ENCODE data around the gene PPIH. TPM values are rescaled to one million over a fixed set of nuclear protein-coding genes. Genes with fewer than 3 reads are reported as not detected.
"Not testable (repeated sequence)": the region's sequence is repeated elsewhere in the genome, so short reads cannot be mapped to it uniquely, and the experiment has no call there.

PPIH gene
- polyA plus RNA-seq, 3 donors, result 28.1 to 31.0 (median 28.8) TPM

GRCh38 chr1:42723511-42723910 is 65.3 kb downstream of the PPIH start:
- intact Hi-C loops (cut with micrococcal nuclease), result no loop called here
- H3K4me1 Mint-ChIP-seq, result no peaks in the 10 kb centered on the region

DNA sequence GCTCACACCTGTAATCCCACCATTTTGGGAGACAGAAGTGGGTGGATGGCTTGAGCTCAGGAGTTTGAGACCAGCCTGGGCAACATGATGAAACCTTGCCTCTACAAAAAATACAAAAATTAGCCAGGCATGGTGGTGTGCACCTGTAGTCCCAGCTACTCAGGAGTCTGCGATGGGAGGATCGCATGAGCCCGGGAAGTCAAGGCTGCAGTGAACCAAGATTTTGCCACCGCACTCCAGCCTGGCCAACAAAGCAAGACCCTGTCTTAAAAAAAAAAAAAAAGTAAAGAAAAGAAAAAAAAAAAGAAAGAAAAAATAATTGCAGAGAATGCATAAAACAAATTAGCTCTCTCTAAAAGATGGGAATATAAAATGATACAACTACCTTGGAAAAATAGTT is 67.6 kb downstream of the PPIH start:
- H3K9me3 Mint-ChIP-seq; H3K79me2 ChIP-seq (ENCODE audit: insufficient read depth, low read length); H3K36me3 ChIP-seq (replicated peaks in 1 of 2; ENCODE audit: control insufficient read depth in 1 of 2, insufficient read depth in 2 of 2, low read length in 2 of 2); H3K9me3 ChIP-seq (replicated peaks in 1 of 2; ENCODE audit: control insufficient read depth in 1 of 2, insufficient read depth in 1 of 2, low read length in 2 of 2); H3K27ac ChIP-seq (ENCODE audit: low read depth in 1 of 2, low read length in 2 of 2); H3K36me3 Mint-ChIP-seq; H3K27ac Mint-ChIP-seq; DNase-seq; H2AFZ ChIP-seq (ENCODE audit: insufficient read depth, low read depth, low read length, poor library complexity, severe bottlenecking); H3K27me3 ChIP-seq (ENCODE audit: control insufficient read depth in 2 of 2, insufficient read depth in 2 of 2, low read length in 2 of 2); H3K9ac ChIP-seq (ENCODE audit: insufficient read depth, low read length, poor library complexity, severe bottlenecking); H4K20me1 ChIP-seq (ENCODE audit: insufficient read depth, low read length); H3K4me3 Mint-ChIP-seq; H3K4me2 ChIP-seq (replicated peaks; ENCODE audit: extremely low read depth, low read length, poor library complexity, severe bottlenecking); H3K4me3 ChIP-seq (replicated peaks in 1 of 3; ENCODE audit: low read depth in 2 of 3, low read length in 3 of 3); intact Hi-C loops (cut with micrococcal nuclease); H3K4me1 ChIP-seq (ENCODE audit: control insufficient read depth in 1 of 2, insufficient read depth in 2 of 2, low read length in 2 of 2); H3K4me1 Mint-ChIP-seq; H3K27me3 Mint-ChIP-seq (ENCODE audit: low read depth in 3 of 3): not testable (repeated sequence)
- no CpG with 5 or more reads among the region's 4 CpGs for WGBS (ENCODE audit: insufficient coverage)

More at GRCh38 chr1:42723511-42723910, 65.3 kb downstream of the PPIH start:
- no peak overlapping the region for H2AFZ ChIP-seq (ENCODE audit: insufficient read depth, low read depth, low read length, poor library complexity, severe bottlenecking)
- Mint-ChIP-seq H3K9me3 (peaks cover 0 to 3% (median 1%) of the 10 kb centered on the region in 7 donors), H3K27ac (no peak overlapping the region), H3K27me3 (ENCODE audit: low read depth in 3 of 3) (peaks cover 0 to 6% (median 0%) of the 10 kb centered on the region in 3 donors), H3K36me3 (peaks cover under 1 to 4% of the 10 kb centered on the region in 2 donors), H3K4me3 (no peak overlapping the region)
- H3K9ac ChIP-seq (ENCODE audit: insufficient read depth, low read length, poor library complexity, severe bottlenecking), result no peak overlapping the region
- H3K9me3 ChIP-seq (replicated peaks in 1 of 2; ENCODE audit: control insufficient read depth in 1 of 2, insufficient read depth in 1 of 2, low read length in 2 of 2), result no peaks in the 10 kb centered on the region
- no peaks in the 10 kb centered on the region for H3K27me3 ChIP-seq (ENCODE audit: control insufficient read depth in 2 of 2, insufficient read depth in 2 of 2, low read length in 2 of 2)
- no peak overlapping the region for H3K27ac ChIP-seq (ENCODE audit: low read depth in 1 of 2, low read length in 2 of 2)
- WGBS (ENCODE audit: insufficient coverage), result 100% methylated on average over 1 of the region's 6 CpGs
- no peak for DNase-seq
- H3K36me3 ChIP-seq (replicated peaks in 1 of 2; ENCODE audit: control insufficient read depth in 1 of 2, insufficient read depth in 2 of 2, low read length in 2 of 2), result peaks cover 0 to 5% of the 10 kb centered on the region in 2 donors
- no peaks in the 10 kb centered on the region for H3K79me2 ChIP-seq (ENCODE audit: insufficient read depth, low read length)
- no peaks in the 10 kb centered on the region for H4K20me1 ChIP-seq (ENCODE audit: insufficient read depth, low read length)
- H3K4me1 ChIP-seq (ENCODE audit: control insufficient read depth in 1 of 2, insufficient read depth in 2 of 2, low read length in 2 of 2), result no peaks in the 10 kb centered on the region
- H3K4me3 ChIP-seq (replicated peaks in 1 of 3; ENCODE audit: low read depth in 2 of 3, low read length in 3 of 3), result no peak overlapping the region
- TF ChIP-seq, protein P1, sequence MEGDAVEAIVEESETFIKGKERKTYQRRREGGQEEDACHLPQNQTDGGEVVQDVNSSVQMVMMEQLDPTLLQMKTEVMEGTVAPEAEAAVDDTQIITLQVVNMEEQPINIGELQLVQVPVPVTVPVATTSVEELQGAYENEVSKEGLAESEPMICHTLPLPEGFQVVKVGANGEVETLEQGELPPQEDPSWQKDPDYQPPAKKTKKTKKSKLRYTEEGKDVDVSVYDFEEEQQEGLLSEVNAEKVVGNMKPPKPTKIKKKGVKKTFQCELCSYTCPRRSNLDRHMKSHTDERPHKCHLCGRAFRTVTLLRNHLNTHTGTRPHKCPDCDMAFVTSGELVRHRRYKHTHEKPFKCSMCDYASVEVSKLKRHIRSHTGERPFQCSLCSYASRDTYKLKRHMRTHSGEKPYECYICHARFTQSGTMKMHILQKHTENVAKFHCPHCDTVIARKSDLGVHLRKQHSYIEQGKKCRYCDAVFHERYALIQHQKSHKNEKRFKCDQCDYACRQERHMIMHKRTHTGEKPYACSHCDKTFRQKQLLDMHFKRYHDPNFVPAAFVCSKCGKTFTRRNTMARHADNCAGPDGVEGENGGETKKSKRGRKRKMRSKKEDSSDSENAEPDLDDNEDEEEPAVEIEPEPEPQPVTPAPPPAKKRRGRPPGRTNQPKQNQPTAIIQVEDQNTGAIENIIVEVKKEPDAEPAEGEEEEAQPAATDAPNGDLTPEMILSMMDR (IDR thresholded peaks at IDR 0.05), result no peak
- H3K4me2 ChIP-seq (replicated peaks; ENCODE audit: extremely low read depth, low read length, poor library complexity, severe bottlenecking), result no peak overlapping the region

Other genes with a start within 250 kb of the PPIH start
- gene ZMYND12, start 202.4 kb upstream of the PPIH start, polyA plus RNA-seq, result 1 to 10 TPM in 2 of 3 donors, under 1 TPM in 1; 0.76 to 1.3 (median 1.2) TPM
- 100 to 1,000 TPM in 2 of 3 donors, 10 to 100 TPM in 1; 43.2 to 182 (median 176) TPM for gene PPCS, start 201.9 kb upstream of the PPIH start, polyA plus RNA-seq
- 1 to 10 TPM in 2 of 3 donors, under 1 TPM in 1; 0.95 to 1.5 (median 1.2) TPM for gene CCDC30, start 195.1 kb upstream of the PPIH start, polyA plus RNA-seq
- 100 to 1,000 TPM in 1 of 3 donors, 10 to 100 TPM in 2; 65.7 to 301 (median 70.2) TPM for gene YBX1, start 24.0 kb downstream of the PPIH start, polyA plus RNA-seq
- gene CLDN19, start 81.8 kb downstream of the PPIH start, polyA plus RNA-seq, result not detected
- gene P3H1, start 108.6 kb downstream of the PPIH start, polyA plus RNA-seq, result 10 to 100 TPM; 16.8 to 56.9 (median 16.9) TPM
- gene C1orf50, start 108.8 kb downstream of the PPIH start, polyA plus RNA-seq, result 1 to 10 TPM; 3.7 to 9.2 (median 4.3) TPM
- under 1 TPM in 1 of 3 donors, not detected in 2; 0.07 TPM for gene TMEM269, start 126.6 kb downstream of the PPIH start, polyA plus RNA-seq
- 10 to 100 TPM in 1 of 3 donors, 1 to 10 TPM in 2; 6.0 to 22.7 (median 8.4) TPM for gene ERMAP, start 158.7 kb downstream of the PPIH start, polyA plus RNA-seq
- gene SVBP, start 159.0 kb downstream of the PPIH start, polyA plus RNA-seq, result 10 to 100 TPM; 19.5 to 56.1 (median 54.3) TPM
- 1 to 10 TPM; 1.3 to 6.7 (median 1.8) TPM for gene ZNF691, start 188.2 kb downstream of the PPIH start, polyA plus RNA-seq

Data from CD14-positive monocyte (primary cell).